Islet of Langerhans (tissue), 1 donor: Measurements from ENCODE around the gene MED15.

Source experiments
- FAIRE-seq: peaks from one replicate; lab custom pipeline; 2011; peaks lifted over from hg19 to GRCh38; lab: Jason Lieb, UNC

MED15 gene

DNA sequence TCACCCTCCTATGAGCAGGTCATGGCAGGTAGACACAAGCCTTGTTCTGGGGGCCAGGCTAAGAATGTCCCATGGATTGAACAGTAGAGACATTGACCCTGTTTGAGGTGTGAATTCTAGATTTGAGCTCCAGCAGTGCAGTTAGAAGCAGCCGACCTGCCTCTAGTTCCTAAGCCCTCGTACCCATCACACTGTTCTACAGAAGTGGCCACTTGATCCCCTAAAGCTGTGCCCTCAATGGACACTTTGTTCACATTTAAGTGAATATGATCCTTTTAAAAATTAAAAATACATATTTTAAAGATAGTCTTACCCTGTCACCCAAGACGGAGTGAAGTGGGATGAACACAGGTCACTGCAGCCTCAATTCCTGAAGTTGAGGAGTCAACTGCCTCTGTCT lies 122.0 kb downstream of the MED15 start:
- FAIRE-seq = no peak

- FAIRE-seq = no peak
These were observed 123.6 kb downstream of the MED15 start for GRCh38 chr22:20630873-20631617.

- FAIRE-seq = no peak
These were observed 124.7 kb downstream of the MED15 start for GRCh38 chr22:20632082-20632481.

DNA sequence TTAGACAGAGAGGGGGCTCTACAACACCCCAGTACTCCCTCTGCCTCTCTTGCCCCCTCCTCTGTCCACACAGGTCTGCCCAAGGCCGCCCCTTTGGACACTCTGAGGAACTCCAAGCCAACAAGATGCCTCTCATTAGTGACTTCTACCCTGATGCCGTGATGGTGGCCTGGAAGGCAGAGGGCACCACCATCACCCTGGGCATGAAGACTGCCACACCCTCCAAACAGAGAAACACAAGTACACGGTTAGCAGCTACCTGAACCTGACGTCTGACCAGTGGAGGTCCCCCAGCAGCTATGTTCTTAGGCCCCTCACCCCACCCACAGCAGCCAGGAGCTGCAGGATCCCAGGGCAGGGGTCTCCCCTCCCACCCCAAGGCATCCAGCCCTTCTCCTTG lies 125.1 kb downstream of the MED15 start:
- no peak for FAIRE-seq

- FAIRE-seq = no peak
These were observed 127.3 kb downstream of the MED15 start for GRCh38 chr22:20634560-20635226.

DNA sequence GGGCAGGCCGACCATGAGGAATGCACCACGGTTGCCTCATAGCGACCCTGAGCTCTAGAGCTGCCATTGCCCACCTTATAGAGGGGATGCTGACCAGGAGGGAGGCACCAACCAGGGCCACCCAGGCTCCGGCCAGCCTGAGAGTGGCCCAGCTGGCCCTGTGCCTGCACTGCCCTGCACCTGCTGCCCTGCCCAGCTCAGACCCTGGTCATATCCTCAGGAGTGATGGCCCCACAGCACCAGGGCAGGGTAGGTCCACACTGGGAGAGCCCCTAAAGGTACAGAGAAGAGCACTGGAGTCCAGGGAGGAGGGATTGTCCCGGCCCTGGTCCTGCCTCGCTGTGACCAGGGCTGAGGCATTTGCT lies 127.8 kb downstream of the MED15 start:
- no peak for FAIRE-seq

DNA sequence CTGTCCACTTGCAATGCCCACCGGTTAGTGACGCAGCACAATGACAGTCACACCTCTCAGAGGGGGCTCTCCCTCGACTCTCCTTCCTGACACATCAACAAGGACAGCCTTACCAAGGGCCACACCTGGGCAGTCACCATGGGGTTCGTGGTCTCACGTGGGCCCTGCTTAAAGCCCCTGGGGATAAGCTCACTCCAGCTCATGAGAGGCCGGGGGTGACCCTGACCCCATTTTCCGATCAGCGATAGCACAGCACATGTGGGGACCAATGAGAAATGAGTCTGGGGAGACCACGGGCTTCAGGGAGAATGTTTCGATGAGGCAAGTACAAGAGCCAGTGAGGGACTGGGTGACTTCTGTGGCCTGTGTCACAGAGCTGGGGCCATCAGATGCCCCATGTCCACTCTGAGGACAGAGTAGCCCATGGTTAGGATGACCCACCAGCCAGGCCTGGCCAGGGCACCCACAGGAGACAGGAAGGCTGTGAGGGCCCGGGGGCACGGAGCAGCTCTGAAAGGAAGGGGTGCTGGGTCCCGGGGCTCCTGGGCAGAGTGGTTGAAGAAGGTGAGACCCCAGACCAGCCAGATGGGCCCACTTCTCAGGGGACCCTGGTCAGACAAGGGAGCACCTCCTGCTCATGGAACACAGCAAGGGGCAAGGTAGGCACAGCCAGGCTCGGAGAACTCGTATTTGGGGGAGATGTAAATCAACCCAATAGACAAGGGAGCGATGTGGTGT lies 128.8 kb downstream of the MED15 start:
- no peak for FAIRE-seq

- no peak for FAIRE-seq
These were observed 129.5 kb downstream of the MED15 start for GRCh38 chr22:20636945-20637344.
